ENCODE data around the gene LHFPL6.

Gene LHFPL6

GRCh38 chr13:39461685-39462266, 141.2 kb downstream of the LHFPL6 start:
- no peak for DNase-seq

- DNase-seq, result no peak
Observed at GRCh38 chr13:39457274-39457673, 145.7 kb downstream of the LHFPL6 start.

GRCh38 chr13:39455521-39456175, 147.3 kb downstream of the LHFPL6 start:
- no peak for DNase-seq

GRCh38 chr13:39452834-39453233, 150.2 kb downstream of the LHFPL6 start:
- DNase-seq, result no peak

GRCh38 chr13:39452417-39452816, 150.6 kb downstream of the LHFPL6 start:
- no peak for DNase-seq

GRCh38 chr13:39451860-39452301, 151.1 kb downstream of the LHFPL6 start:
- DNase-seq, result peak; percentile 25 to 49

- DNase-seq, result no peak
Observed at GRCh38 chr13:39451301-39451700, 151.7 kb downstream of the LHFPL6 start.

- DNase-seq, result no peak
Observed at GRCh38 chr13:39450176-39450575, 152.8 kb downstream of the LHFPL6 start.

- DNase-seq, result no peak
Observed at GRCh38 chr13:39448834-39449233, 154.2 kb downstream of the LHFPL6 start.

- DNase-seq, result no peak
Observed at GRCh38 chr13:39446865-39447264, 156.1 kb downstream of the LHFPL6 start.

GRCh38 chr13:39444866-39445265, 158.1 kb downstream of the LHFPL6 start:
- DNase-seq, result no peak

- no peak for DNase-seq
Observed at GRCh38 chr13:39433651-39434050, 169.3 kb downstream of the LHFPL6 start.

- DNase-seq, result no peak
Observed at GRCh38 chr13:39432196-39432595, 170.8 kb downstream of the LHFPL6 start.

GRCh38 chr13:39422845-39423565, 180.0 kb downstream of the LHFPL6 start:
- DNase-seq, result no peak

GRCh38 chr13:39419876-39420275, 183.1 kb downstream of the LHFPL6 start:
- DNase-seq, result no peak

- DNase-seq, result no peak
Observed at GRCh38 chr13:39419068-39419467, 183.9 kb downstream of the LHFPL6 start.

- DNase-seq, result no peak
Observed at GRCh38 chr13:39418424-39418823, 184.6 kb downstream of the LHFPL6 start.

GRCh38 chr13:39417643-39418042, 185.3 kb downstream of the LHFPL6 start:
- no peak for DNase-seq

GRCh38 chr13:39417131-39417530, 185.9 kb downstream of the LHFPL6 start:
- no peak for DNase-seq

- peak in 1 of 2 donors; percentile 12 for DNase-seq
Observed at GRCh38 chr13:39415008-39415802, 187.8 kb downstream of the LHFPL6 start.

GRCh38 chr13:39414339-39414738, 188.7 kb downstream of the LHFPL6 start:
- no peak for DNase-seq

- DNase-seq, result no peak
Observed at GRCh38 chr13:39411511-39411910, 191.5 kb downstream of the LHFPL6 start.

GRCh38 chr13:39410964-39411363, 192.0 kb downstream of the LHFPL6 start:
- no peak for DNase-seq
